A549 (cell line): ENCODE data around the gene TNNI2.

ENCODE experiments used
- BHLHE40 ChIP-seq: IDR thresholded peaks from 2 replicates; pipeline ENCODE4 v1.6.1; 2012; ENCODE audit warnings: low read depth, low read length, inconsistent platforms
- CBX2 ChIP-seq: fragments of 200-600 bp; sonication (generic); IDR thresholded peaks from 2 replicates; pipeline ENCODE4 v1.6.1; 2016; ENCODE audit warnings: low read depth, mild to moderate bottlenecking, borderline replicate concordance
- CBX8 ChIP-seq: fragments of 200-600 bp; sonication (generic); IDR thresholded peaks from 2 replicates; pipeline ENCODE4 v1.6.1; 2016
- EP300 ChIP-seq, 2 experiments: fragments of >200 bp; sonication (Bioruptor Twin); formaldehyde crosslinking; IDR thresholded peaks; 2 replicates in 1 of 2; 3 replicates in 1 of 2; pipeline ENCODE4 v1.6.1; 2016 to 2017
- FOSL2 ChIP-seq, 2 experiments: fragments of 450-650 bp in 1 of 2; fragments of >200 bp in 1 of 2; sonication (Bioruptor Twin) in 1 of 2; formaldehyde crosslinking; IDR thresholded peaks; 2 replicates each; pipeline versions ENCODE4 v1.5.0 to v1.6.1; 2016 to 2020; ENCODE audit warnings: mild to moderate bottlenecking in 1 of 2, moderate library complexity in 1 of 2
- JUNB ChIP-seq: fragments of >200 bp; sonication (Bioruptor Twin); formaldehyde crosslinking; IDR thresholded peaks from 2 replicates; pipeline ENCODE4 v1.6.1; 2016
- MAFK ChIP-seq: fragments of 450-650 bp; IDR thresholded peaks from 2 replicates; pipeline ENCODE4 v1.6.1; 2014; ENCODE audit not compliant: partially characterized antibody
- POLR2A ChIP-seq: IDR thresholded peaks from 2 replicates; pipeline ENCODE4 v1.6.1; 2012; ENCODE audit warnings: mild to moderate bottlenecking, low read length
- SMC3 ChIP-seq: fragments of >200 bp; sonication (Bioruptor Twin); formaldehyde crosslinking; IDR thresholded peaks from 3 replicates; pipeline ENCODE4 v1.6.1; 2018; ENCODE audit warnings: inconsistent platforms
- TP53 ChIP-seq: fragments of 250-450 bp; sonication (Bioruptor Pico); IDR thresholded peaks from 2 replicates; pipeline ENCODE4 v1.5.0; 2021; ENCODE audit warnings: mild to moderate bottlenecking, moderate library complexity
- TF ChIP-seq, protein P1 (sequence below): fragments of >200 bp; sonication (Bioruptor Twin); formaldehyde crosslinking; IDR thresholded peaks from 3 replicates; pipeline ENCODE4 v1.5.1; 2016
- TF ChIP-seq, protein P2 (sequence below): fragments of 200-600 bp; sonication (generic); IDR thresholded peaks from 2 replicates; pipeline ENCODE4 v1.6.1; 2016; ENCODE audit warnings: antibody characterized with exemption, mild to moderate bottlenecking, moderate library complexity
- TF ChIP-seq, protein P3 (sequence below): fragments of 450-650 bp; IDR thresholded peaks from 2 replicates; pipeline ENCODE4 v1.6.1; 2014; ENCODE audit warnings: antibody characterized with exemption
- TF ChIP-seq, protein P4 (sequence below): IDR thresholded peaks from 2 replicates; pipeline ENCODE4 v1.6.1; 2012

DNA sequence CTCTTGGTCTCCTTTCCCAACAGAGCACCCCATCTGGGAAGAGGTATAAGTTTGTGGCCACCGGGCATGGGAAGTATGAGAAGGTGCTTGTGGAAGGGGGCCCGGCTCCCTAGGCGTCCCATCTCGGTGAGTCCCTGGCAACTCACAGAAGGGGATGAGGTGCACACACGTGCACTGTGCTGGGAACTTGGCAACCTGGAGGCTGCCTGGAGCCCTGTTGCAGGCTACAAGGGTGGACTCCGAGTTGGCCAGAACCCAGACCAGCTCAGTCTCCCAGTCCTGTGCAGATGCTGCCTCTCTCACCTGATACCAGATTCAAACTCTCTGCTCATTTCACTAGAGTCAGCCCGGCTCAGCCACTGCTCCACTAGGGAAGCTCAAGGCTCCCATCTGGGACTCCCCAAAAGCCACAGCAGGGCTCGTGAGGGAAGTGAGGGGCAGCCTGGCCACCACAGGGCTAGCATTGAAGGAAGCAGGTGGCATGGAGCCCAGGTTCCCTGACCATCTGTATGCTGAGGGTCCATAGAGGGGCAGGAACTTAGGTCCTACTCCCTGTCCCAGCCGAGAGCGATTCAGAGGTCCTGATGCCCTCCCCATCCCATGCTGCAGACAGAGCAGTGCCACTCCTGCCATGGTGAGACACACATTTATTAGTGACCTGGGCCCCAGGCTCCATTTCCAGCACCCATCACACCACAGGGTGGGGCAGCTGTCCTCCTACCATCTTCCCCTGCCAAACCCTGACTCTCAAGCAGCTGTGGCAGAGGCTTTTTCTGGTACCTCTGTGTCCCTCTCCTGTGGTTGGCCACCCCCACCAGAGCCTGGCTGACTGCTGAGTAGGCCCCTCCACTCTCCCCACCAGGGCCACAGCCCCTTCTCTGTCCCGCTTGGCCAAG lies 48.9 kb downstream of the TNNI2 start:
- TF ChIP-seq, protein P1, sequence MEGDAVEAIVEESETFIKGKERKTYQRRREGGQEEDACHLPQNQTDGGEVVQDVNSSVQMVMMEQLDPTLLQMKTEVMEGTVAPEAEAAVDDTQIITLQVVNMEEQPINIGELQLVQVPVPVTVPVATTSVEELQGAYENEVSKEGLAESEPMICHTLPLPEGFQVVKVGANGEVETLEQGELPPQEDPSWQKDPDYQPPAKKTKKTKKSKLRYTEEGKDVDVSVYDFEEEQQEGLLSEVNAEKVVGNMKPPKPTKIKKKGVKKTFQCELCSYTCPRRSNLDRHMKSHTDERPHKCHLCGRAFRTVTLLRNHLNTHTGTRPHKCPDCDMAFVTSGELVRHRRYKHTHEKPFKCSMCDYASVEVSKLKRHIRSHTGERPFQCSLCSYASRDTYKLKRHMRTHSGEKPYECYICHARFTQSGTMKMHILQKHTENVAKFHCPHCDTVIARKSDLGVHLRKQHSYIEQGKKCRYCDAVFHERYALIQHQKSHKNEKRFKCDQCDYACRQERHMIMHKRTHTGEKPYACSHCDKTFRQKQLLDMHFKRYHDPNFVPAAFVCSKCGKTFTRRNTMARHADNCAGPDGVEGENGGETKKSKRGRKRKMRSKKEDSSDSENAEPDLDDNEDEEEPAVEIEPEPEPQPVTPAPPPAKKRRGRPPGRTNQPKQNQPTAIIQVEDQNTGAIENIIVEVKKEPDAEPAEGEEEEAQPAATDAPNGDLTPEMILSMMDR: no peak
- TF ChIP-seq POLR2A: no peak
- TF ChIP-seq JUNB: no peak
- TF ChIP-seq, protein P2, sequence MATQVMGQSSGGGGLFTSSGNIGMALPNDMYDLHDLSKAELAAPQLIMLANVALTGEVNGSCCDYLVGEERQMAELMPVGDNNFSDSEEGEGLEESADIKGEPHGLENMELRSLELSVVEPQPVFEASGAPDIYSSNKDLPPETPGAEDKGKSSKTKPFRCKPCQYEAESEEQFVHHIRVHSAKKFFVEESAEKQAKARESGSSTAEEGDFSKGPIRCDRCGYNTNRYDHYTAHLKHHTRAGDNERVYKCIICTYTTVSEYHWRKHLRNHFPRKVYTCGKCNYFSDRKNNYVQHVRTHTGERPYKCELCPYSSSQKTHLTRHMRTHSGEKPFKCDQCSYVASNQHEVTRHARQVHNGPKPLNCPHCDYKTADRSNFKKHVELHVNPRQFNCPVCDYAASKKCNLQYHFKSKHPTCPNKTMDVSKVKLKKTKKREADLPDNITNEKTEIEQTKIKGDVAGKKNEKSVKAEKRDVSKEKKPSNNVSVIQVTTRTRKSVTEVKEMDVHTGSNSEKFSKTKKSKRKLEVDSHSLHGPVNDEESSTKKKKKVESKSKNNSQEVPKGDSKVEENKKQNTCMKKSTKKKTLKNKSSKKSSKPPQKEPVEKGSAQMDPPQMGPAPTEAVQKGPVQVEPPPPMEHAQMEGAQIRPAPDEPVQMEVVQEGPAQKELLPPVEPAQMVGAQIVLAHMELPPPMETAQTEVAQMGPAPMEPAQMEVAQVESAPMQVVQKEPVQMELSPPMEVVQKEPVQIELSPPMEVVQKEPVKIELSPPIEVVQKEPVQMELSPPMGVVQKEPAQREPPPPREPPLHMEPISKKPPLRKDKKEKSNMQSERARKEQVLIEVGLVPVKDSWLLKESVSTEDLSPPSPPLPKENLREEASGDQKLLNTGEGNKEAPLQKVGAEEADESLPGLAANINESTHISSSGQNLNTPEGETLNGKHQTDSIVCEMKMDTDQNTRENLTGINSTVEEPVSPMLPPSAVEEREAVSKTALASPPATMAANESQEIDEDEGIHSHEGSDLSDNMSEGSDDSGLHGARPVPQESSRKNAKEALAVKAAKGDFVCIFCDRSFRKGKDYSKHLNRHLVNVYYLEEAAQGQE: no peak
- TF ChIP-seq CBX2: no peak
- no peak for TF ChIP-seq FOSL2 (IDR thresholded peaks at IDR 0.05)
- no peak for TF ChIP-seq FOSL2 (CRISPR knock-in tag; IDR thresholded peaks at IDR 0.05)
- TF ChIP-seq MAFK: no peak
- TF ChIP-seq BHLHE40: no peak
- TF ChIP-seq EP300 (IDR thresholded peaks at IDR 0.05): no peak
- TF ChIP-seq SMC3: no peak
- TF ChIP-seq TP53: no peak
- TF ChIP-seq, protein P3, sequence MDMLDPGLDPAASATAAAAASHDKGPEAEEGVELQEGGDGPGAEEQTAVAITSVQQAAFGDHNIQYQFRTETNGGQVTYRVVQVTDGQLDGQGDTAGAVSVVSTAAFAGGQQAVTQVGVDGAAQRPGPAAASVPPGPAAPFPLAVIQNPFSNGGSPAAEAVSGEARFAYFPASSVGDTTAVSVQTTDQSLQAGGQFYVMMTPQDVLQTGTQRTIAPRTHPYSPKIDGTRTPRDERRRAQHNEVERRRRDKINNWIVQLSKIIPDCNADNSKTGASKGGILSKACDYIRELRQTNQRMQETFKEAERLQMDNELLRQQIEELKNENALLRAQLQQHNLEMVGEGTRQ: no peak
- no peak for TF ChIP-seq CBX8
- TF ChIP-seq, protein P4, sequence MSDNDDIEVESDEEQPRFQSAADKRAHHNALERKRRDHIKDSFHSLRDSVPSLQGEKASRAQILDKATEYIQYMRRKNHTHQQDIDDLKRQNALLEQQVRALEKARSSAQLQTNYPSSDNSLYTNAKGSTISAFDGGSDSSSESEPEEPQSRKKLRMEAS: no peak
